ENCODE results near the gene LRIT2. TPM values are rescaled to one million over a fixed set of nuclear protein-coding genes. Genes with fewer than 3 reads are reported as not detected.

The LRIT2 gene
- total RNA-seq (2014; rRNA removed; shearing (Covaris generic)) = not detected in 2 replicates

- DNase-seq (ENCODE audit: low read depth) = no peak
Observed at GRCh38 chr10:84225427-84226173, at the start of gene LRIT2. Gene LRIT2, minus strand, starts transcription at chr10:84225544. Its CDS starts 24 bp downstream, at chr10:84225520.

GRCh38 chr10:84270708-84271107 is 45.4 kb upstream of the LRIT2 start:
- no peak for DNase-seq (ENCODE audit: low read depth)

GRCh38 chr10:84269773-84270172 is 44.4 kb upstream of the LRIT2 start:
- peak; percentile 60 for DNase-seq (ENCODE audit: low read depth)

- DNase-seq (ENCODE audit: low read depth) = no peak
Observed at GRCh38 chr10:84269162-84269561, 43.8 kb upstream of the LRIT2 start.

GRCh38 chr10:84267503-84268126 is 42.3 kb upstream of the LRIT2 start:
- DNase-seq (ENCODE audit: low read depth) = peak; percentile 55

- no peak for DNase-seq (ENCODE audit: low read depth)
Observed at GRCh38 chr10:84265418-84265817, 40.1 kb upstream of the LRIT2 start.

GRCh38 chr10:84264611-84265141 is 39.3 kb upstream of the LRIT2 start:
- peak; percentile 63 for DNase-seq (ENCODE audit: low read depth)

GRCh38 chr10:84263716-84264115 is 38.4 kb upstream of the LRIT2 start:
- DNase-seq (ENCODE audit: low read depth) = no peak

- DNase-seq (ENCODE audit: low read depth) = no peak
Observed at GRCh38 chr10:84262190-84262956, 37.0 kb upstream of the LRIT2 start.

GRCh38 chr10:84261236-84261915 is 36.0 kb upstream of the LRIT2 start:
- DNase-seq (ENCODE audit: low read depth) = no peak

- DNase-seq (ENCODE audit: low read depth) = no peak
Observed at GRCh38 chr10:84258034-84258695, 32.8 kb upstream of the LRIT2 start.

- DNase-seq (ENCODE audit: low read depth) = no peak
Observed at GRCh38 chr10:84257343-84258020, 32.1 kb upstream of the LRIT2 start.

- peak; percentile 57 for DNase-seq (ENCODE audit: low read depth)
Observed at GRCh38 chr10:84256510-84257342, 31.4 kb upstream of the LRIT2 start.

GRCh38 chr10:84254552-84255478 is 29.5 kb upstream of the LRIT2 start:
- DNase-seq (ENCODE audit: low read depth) = no peak

GRCh38 chr10:84248794-84249193 is 23.4 kb upstream of the LRIT2 start:
- no peak for DNase-seq (ENCODE audit: low read depth)

GRCh38 chr10:84247496-84247895 is 22.2 kb upstream of the LRIT2 start:
- no peak for DNase-seq (ENCODE audit: low read depth)

GRCh38 chr10:84244651-84245270 is 19.4 kb upstream of the LRIT2 start, which contains the start of gene RGR:
Gene RGR, plus strand, starts transcription at chr10:84245053. Its CDS starts 38 bp downstream, at chr10:84245091.
- DNase-seq (ENCODE audit: low read depth) = no peak

- DNase-seq (ENCODE audit: low read depth) = no peak
Observed at GRCh38 chr10:84243759-84244158, 18.4 kb upstream of the LRIT2 start.
